Measurements from ENCODE around the gene COA1.

GRCh38 chr7:43656997-43657396 lies 72.3 kb downstream of the COA1 start:
- TF ChIP-seq, protein P1, sequence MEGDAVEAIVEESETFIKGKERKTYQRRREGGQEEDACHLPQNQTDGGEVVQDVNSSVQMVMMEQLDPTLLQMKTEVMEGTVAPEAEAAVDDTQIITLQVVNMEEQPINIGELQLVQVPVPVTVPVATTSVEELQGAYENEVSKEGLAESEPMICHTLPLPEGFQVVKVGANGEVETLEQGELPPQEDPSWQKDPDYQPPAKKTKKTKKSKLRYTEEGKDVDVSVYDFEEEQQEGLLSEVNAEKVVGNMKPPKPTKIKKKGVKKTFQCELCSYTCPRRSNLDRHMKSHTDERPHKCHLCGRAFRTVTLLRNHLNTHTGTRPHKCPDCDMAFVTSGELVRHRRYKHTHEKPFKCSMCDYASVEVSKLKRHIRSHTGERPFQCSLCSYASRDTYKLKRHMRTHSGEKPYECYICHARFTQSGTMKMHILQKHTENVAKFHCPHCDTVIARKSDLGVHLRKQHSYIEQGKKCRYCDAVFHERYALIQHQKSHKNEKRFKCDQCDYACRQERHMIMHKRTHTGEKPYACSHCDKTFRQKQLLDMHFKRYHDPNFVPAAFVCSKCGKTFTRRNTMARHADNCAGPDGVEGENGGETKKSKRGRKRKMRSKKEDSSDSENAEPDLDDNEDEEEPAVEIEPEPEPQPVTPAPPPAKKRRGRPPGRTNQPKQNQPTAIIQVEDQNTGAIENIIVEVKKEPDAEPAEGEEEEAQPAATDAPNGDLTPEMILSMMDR (IDR thresholded peaks at IDR 0.05): no peak
- no peak for TF ChIP-seq POLR2A (IDR thresholded peaks at IDR 0.05)
